Activated naive CD8-positive, alpha-beta T cell treated with anti-CD3 and anti-CD28 coated beads for 36 hours (primary cell): ENCODE measurements around the gene NDUFC1. TPM values are rescaled to one million over a fixed set of nuclear protein-coding genes. Genes with fewer than 3 reads are reported as not detected.
"Not testable (repeated sequence)": the region's sequence is repeated elsewhere in the genome, so short reads cannot be mapped to it uniquely, and the experiment has no call there.

Experiments
- DNase-seq: peaks from one replicate; pipeline ENCODE4 v3.0.0; 2021
- H3K27ac Mint-ChIP-seq: one replicate; pipeline ENCODE4 v1.8.0; 2022; ENCODE audit warnings: mild to moderate bottlenecking, moderate library complexity, mixed read lengths
- H3K27me3 Mint-ChIP-seq: one replicate; pipeline ENCODE4 v1.8.0; 2022; ENCODE audit warnings: mild to moderate bottlenecking, mixed read lengths
- H3K36me3 Mint-ChIP-seq: one replicate; pipeline ENCODE4 v1.8.0; 2021; ENCODE audit warnings: mild to moderate bottlenecking, mixed read lengths
- H3K4me1 Mint-ChIP-seq: one replicate; pipeline ENCODE4 v1.8.0; 2021; ENCODE audit warnings: mixed read lengths
- H3K4me3 Mint-ChIP-seq: one replicate; pipeline ENCODE4 v1.8.0; 2022; ENCODE audit warnings: mild to moderate bottlenecking, moderate library complexity, mixed read lengths
- H3K9me3 Mint-ChIP-seq: one replicate; pipeline ENCODE4 v1.8.0; 2022; ENCODE audit warnings: mixed read lengths
- total RNA-seq, 2 experiments: library from RNA; stranded (reverse); gene quantifications; one replicate each; pipeline ENCODE4 v1.2.3, GENCODE V29; 2021

Gene NDUFC1
- 10 to 100 TPM; 61.3 to 65.3 TPM for total RNA-seq

GRCh38 chr4:139301821-139302611 is at the start of gene NDUFC1:
TSS of gene NDUFC1 (minus strand) at chr4:139302477. CDS start at chr4:139295798, 6,679 bp downstream.
- no peaks in the 10 kb centered on the region for H3K27me3 Mint-ChIP-seq
- H3K4me1 Mint-ChIP-seq: peaks cover 45% of the 10 kb centered on the region
- peaks cover 4% of the 10 kb centered on the region for H3K9me3 Mint-ChIP-seq
- peak within 1 kb of the TSS; percentile 99 for H3K27ac Mint-ChIP-seq
- DNase-seq: peak; percentile 71
- peaks cover 48% of the 10 kb centered on the region for H3K36me3 Mint-ChIP-seq
- H3K4me3 Mint-ChIP-seq: peak within 1 kb of the TSS; percentile 97

GRCh38 chr4:139337612-139338011 is 35.3 kb upstream of the NDUFC1 start:
- H3K27ac Mint-ChIP-seq: no peak overlapping the region
- peaks cover 7% of the 10 kb centered on the region for H3K4me1 Mint-ChIP-seq
- no peaks in the 10 kb centered on the region for H3K9me3 Mint-ChIP-seq
- H3K36me3 Mint-ChIP-seq: peaks cover 23% of the 10 kb centered on the region
- no peak overlapping the region for H3K4me3 Mint-ChIP-seq
- no peaks in the 10 kb centered on the region for H3K27me3 Mint-ChIP-seq
- DNase-seq: no peak

- no peak overlapping the region for H3K27ac Mint-ChIP-seq
- H3K4me3 Mint-ChIP-seq: no peak overlapping the region
- H3K36me3 Mint-ChIP-seq: peaks cover 36% of the 10 kb centered on the region
Measured at GRCh38 chr4:139333046-139333445, 30.8 kb upstream of the NDUFC1 start.

GRCh38 chr4:139331185-139331584 is 28.9 kb upstream of the NDUFC1 start:
- Mint-ChIP-seq H3K4me3 (no peak overlapping the region), H3K27ac (peak overlapping the region; percentile 54), H3K4me1 (peaks cover 30% of the 10 kb centered on the region), H3K36me3 (peaks cover 40% of the 10 kb centered on the region), H3K27me3 (no peaks in the 10 kb centered on the region), H3K9me3 (peaks cover 1% of the 10 kb centered on the region)
- no peak for DNase-seq

More at GRCh38 chr4:139333046-139333445, 30.8 kb upstream of the NDUFC1 start:
- Mint-ChIP-seq H3K9me3 (peaks cover 1% of the 10 kb centered on the region), H3K27me3 (no peaks in the 10 kb centered on the region), H3K4me1 (peaks cover 29% of the 10 kb centered on the region)
- no peak for DNase-seq

GRCh38 chr4:139330283-139330682 is 28.0 kb upstream of the NDUFC1 start:
- Mint-ChIP-seq H3K27ac (no peak overlapping the region), H3K4me3 (no peak overlapping the region), H3K9me3 (peaks cover 1% of the 10 kb centered on the region), H3K27me3 (no peaks in the 10 kb centered on the region), H3K4me1 (peaks cover 31% of the 10 kb centered on the region), H3K36me3 (peaks cover 38% of the 10 kb centered on the region)
- no peak for DNase-seq

GRCh38 chr4:139329665-139330200 is 27.5 kb upstream of the NDUFC1 start:
- Mint-ChIP-seq H3K27me3 (no peaks in the 10 kb centered on the region), H3K4me3 (no peak overlapping the region), H3K27ac (peak overlapping the region; percentile 59), H3K9me3 (peaks cover 1% of the 10 kb centered on the region), H3K36me3 (peaks cover 43% of the 10 kb centered on the region), H3K4me1 (peaks cover 37% of the 10 kb centered on the region)
- DNase-seq: no peak

- peaks cover 12% of the 10 kb centered on the region for H3K9me3 Mint-ChIP-seq
- H3K27me3 Mint-ChIP-seq: no peaks in the 10 kb centered on the region
- H3K4me3 Mint-ChIP-seq: no peak overlapping the region
- H3K27ac Mint-ChIP-seq: no peak overlapping the region
- no peak for DNase-seq
- peaks cover 55% of the 10 kb centered on the region for H3K36me3 Mint-ChIP-seq
- H3K4me1 Mint-ChIP-seq: peaks cover 49% of the 10 kb centered on the region
Measured at GRCh38 chr4:139324620-139325019, 22.3 kb upstream of the NDUFC1 start.

- H3K27ac Mint-ChIP-seq, H3K4me3 Mint-ChIP-seq, H3K27me3 Mint-ChIP-seq, DNase-seq: not testable (repeated sequence)
- Mint-ChIP-seq H3K36me3 (peaks cover 39% of the 10 kb centered on the region), H3K9me3 (peaks cover 11% of the 10 kb centered on the region), H3K4me1 (peaks cover 48% of the 10 kb centered on the region)
Measured at GRCh38 chr4:139322541-139322940, 20.3 kb upstream of the NDUFC1 start.

- peaks cover 50% of the 10 kb centered on the region for H3K4me1 Mint-ChIP-seq
- not testable (repeated sequence) for H3K27ac Mint-ChIP-seq
Measured at GRCh38 chr4:139322070-139322469, 19.8 kb upstream of the NDUFC1 start.

GRCh38 chr4:139319571-139319970 is 17.3 kb upstream of the NDUFC1 start:
- H3K27ac Mint-ChIP-seq: no peak overlapping the region
- H3K4me1 Mint-ChIP-seq: peaks cover 63% of the 10 kb centered on the region
- H3K36me3 Mint-ChIP-seq: peaks cover 44% of the 10 kb centered on the region
- no peak overlapping the region for H3K4me3 Mint-ChIP-seq
- H3K27me3 Mint-ChIP-seq: no peaks in the 10 kb centered on the region
- DNase-seq: no peak
- H3K9me3 Mint-ChIP-seq: peaks cover 19% of the 10 kb centered on the region

More at GRCh38 chr4:139322070-139322469, 19.8 kb upstream of the NDUFC1 start:
- not testable (repeated sequence) for DNase-seq, H3K27me3 Mint-ChIP-seq, H3K4me3 Mint-ChIP-seq
- peaks cover 12% of the 10 kb centered on the region for H3K9me3 Mint-ChIP-seq
- H3K36me3 Mint-ChIP-seq: peaks cover 41% of the 10 kb centered on the region

GRCh38 chr4:139317635-139318034 is 15.4 kb upstream of the NDUFC1 start:
- H3K4me3 Mint-ChIP-seq: no peak overlapping the region
- DNase-seq: no peak
- H3K36me3 Mint-ChIP-seq: peaks cover 51% of the 10 kb centered on the region
- peaks cover 19% of the 10 kb centered on the region for H3K9me3 Mint-ChIP-seq
- no peaks in the 10 kb centered on the region for H3K27me3 Mint-ChIP-seq
- H3K27ac Mint-ChIP-seq: no peak overlapping the region
- peaks cover 66% of the 10 kb centered on the region for H3K4me1 Mint-ChIP-seq

- Mint-ChIP-seq H3K4me1 (peaks cover 67% of the 10 kb centered on the region), H3K36me3 (peaks cover 49% of the 10 kb centered on the region), H3K27ac (no peak overlapping the region), H3K27me3 (no peaks in the 10 kb centered on the region), H3K9me3 (peaks cover 14% of the 10 kb centered on the region), H3K4me3 (no peak overlapping the region)
- DNase-seq: no peak
Measured at GRCh38 chr4:139316733-139317132, 14.5 kb upstream of the NDUFC1 start.

- peaks cover 67% of the 10 kb centered on the region for H3K4me1 Mint-ChIP-seq
- no peaks in the 10 kb centered on the region for H3K27me3 Mint-ChIP-seq
- no peak overlapping the region for H3K27ac Mint-ChIP-seq
- H3K36me3 Mint-ChIP-seq: peaks cover 46% of the 10 kb centered on the region
- H3K4me3 Mint-ChIP-seq: no peak overlapping the region
- peaks cover 12% of the 10 kb centered on the region for H3K9me3 Mint-ChIP-seq
- DNase-seq: no peak
Measured at GRCh38 chr4:139315221-139315675, 13.0 kb upstream of the NDUFC1 start.

GRCh38 chr4:139314047-139314800 is 11.9 kb upstream of the NDUFC1 start:
- Mint-ChIP-seq H3K27me3 (no peaks in the 10 kb centered on the region), H3K27ac (peak overlapping the region; percentile 26), H3K9me3 (peaks cover 8% of the 10 kb centered on the region), H3K4me3 (no peak overlapping the region), H3K4me1 (peaks cover 62% of the 10 kb centered on the region), H3K36me3 (peaks cover 42% of the 10 kb centered on the region)
- DNase-seq: no peak

- Mint-ChIP-seq H3K36me3 (peaks cover 45% of the 10 kb centered on the region), H3K4me1 (peaks cover 63% of the 10 kb centered on the region)
- H3K27me3 Mint-ChIP-seq, H3K27ac Mint-ChIP-seq, DNase-seq, H3K9me3 Mint-ChIP-seq, H3K4me3 Mint-ChIP-seq: not testable (repeated sequence)
Measured at GRCh38 chr4:139313414-139313813, 11.1 kb upstream of the NDUFC1 start.
